HEK293T (cell line): ENCODE measurements around the gene EZR.

ENCODE experiments used
- BHLHE40 ChIP-seq: fragments of 450-650 bp; IDR thresholded peaks from 2 replicates; pipeline ENCODE4 v1.6.1; 2016; ENCODE audit warnings: mild to moderate bottlenecking, moderate library complexity, borderline replicate concordance
- HDGF ChIP-seq: fragments of 450-650 bp; IDR thresholded peaks from 2 replicates; pipeline ENCODE4 v1.6.1; 2017; ENCODE audit warnings: antibody characterized with exemption, borderline replicate concordance
- SUZ12 ChIP-seq: fragments of 450-650 bp; IDR thresholded peaks from 2 replicates; pipeline ENCODE4 v1.6.1; 2016; ENCODE audit warnings: mild to moderate bottlenecking

DNA sequence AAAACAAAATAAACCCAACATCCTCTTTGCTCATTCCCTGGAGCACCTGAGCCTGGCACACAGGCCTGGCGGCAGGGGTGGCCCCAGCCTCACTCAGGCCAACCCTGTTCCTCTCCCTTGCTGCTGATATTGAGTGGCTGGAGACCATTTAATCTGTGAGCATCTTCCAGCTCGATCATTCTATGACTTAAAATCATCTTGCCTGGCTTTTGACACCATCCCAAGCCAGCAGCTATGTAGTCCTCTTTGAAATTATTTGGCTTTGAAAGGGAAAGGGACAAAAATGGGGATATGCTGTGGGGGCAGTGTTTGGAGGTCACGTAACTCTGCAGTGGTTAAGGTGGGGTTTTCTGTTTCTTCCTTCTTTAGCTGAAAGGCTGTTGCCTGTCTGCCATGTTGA is 22.8 kb downstream of the EZR start:
- TF ChIP-seq BHLHE40: no peak
- TF ChIP-seq SUZ12: no peak
- TF ChIP-seq HDGF: no peak
